T-helper 22 cell (primary cell): ENCODE results near the gene MAB21L4.

Experiments
- DNase-seq: peaks from one replicate; pipeline ENCODE4 v3.0.0-alpha.2; 2020; ENCODE audit warnings: low read depth

The MAB21L4 gene

GRCh38 chr2:240877460-240878340 lies 18.3 kb downstream of the MAB21L4 start:
- no peak for DNase-seq

GRCh38 chr2:240876475-240877251 lies 19.3 kb downstream of the MAB21L4 start:
- no peak for DNase-seq

GRCh38 chr2:240876035-240876474 lies 19.9 kb downstream of the MAB21L4 start:
- DNase-seq = no peak

- DNase-seq = no peak
Measured at GRCh38 chr2:240875228-240876034, 20.5 kb downstream of the MAB21L4 start.

- no peak for DNase-seq
Measured at GRCh38 chr2:240874715-240875227, 21.2 kb downstream of the MAB21L4 start.

- no peak for DNase-seq
Measured at GRCh38 chr2:240873805-240874714, 21.9 kb downstream of the MAB21L4 start.

- no peak for DNase-seq
Measured at GRCh38 chr2:240873098-240873788, 22.7 kb downstream of the MAB21L4 start.

GRCh38 chr2:240872317-240873097 lies 23.4 kb downstream of the MAB21L4 start:
- no peak for DNase-seq

GRCh38 chr2:240871071-240871958 lies 24.6 kb downstream of the MAB21L4 start:
- no peak for DNase-seq

- no peak for DNase-seq
Measured at GRCh38 chr2:240869956-240870875, 25.7 kb downstream of the MAB21L4 start.

- DNase-seq = no peak
Measured at GRCh38 chr2:240869109-240869955, 26.6 kb downstream of the MAB21L4 start.

- DNase-seq = no peak
Measured at GRCh38 chr2:240868286-240869108, 27.5 kb downstream of the MAB21L4 start, which contains the start of gene AGXT. AGXT (plus strand) TSS chr2:240868824; CDS start chr2:240868866, 42 bp downstream.

- no peak for DNase-seq
Measured at GRCh38 chr2:240865391-240865790, 30.6 kb downstream of the MAB21L4 start.

GRCh38 chr2:240864475-240864874 lies 31.5 kb downstream of the MAB21L4 start:
- DNase-seq = no peak

GRCh38 chr2:240861547-240861946 lies 34.4 kb downstream of the MAB21L4 start:
- no peak for DNase-seq
